Effector CD8-positive, alpha-beta T cell (primary cell): ENCODE measurements around the gene CCKAR.

ENCODE experiments used
- DNase-seq: peaks from one replicate; lab custom pipeline; 2025; lab: John Stamatoyannopoulos, UW

The CCKAR gene

GRCh38 chr4:26459054-26459755 is 31.1 kb downstream of the CCKAR start:
- DNase-seq = no peak

GRCh38 chr4:26458157-26458561 is 32.1 kb downstream of the CCKAR start:
- DNase-seq = no peak

GRCh38 chr4:26457412-26457811 is 32.9 kb downstream of the CCKAR start:
- no peak for DNase-seq

DNA sequence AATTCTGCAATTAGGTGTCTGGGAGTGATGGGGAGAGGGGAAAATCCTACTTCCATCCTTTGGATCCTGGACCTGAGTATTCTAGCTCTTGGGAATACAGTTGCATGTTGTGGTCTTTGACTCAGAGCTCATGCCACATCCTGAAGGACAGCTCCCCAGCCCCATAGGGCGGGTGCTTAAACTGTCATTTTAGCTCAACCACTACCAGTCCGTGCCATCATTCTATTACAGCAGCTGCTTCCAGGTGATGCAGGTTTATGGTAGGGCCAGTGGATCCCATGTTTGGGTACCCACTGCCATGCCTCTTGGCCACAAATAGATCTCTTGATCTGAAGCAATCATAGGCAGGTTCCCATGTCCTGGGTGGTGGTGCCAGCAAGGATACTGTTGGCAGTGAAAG is 34.7 kb downstream of the CCKAR start:
- DNase-seq = no peak

DNA sequence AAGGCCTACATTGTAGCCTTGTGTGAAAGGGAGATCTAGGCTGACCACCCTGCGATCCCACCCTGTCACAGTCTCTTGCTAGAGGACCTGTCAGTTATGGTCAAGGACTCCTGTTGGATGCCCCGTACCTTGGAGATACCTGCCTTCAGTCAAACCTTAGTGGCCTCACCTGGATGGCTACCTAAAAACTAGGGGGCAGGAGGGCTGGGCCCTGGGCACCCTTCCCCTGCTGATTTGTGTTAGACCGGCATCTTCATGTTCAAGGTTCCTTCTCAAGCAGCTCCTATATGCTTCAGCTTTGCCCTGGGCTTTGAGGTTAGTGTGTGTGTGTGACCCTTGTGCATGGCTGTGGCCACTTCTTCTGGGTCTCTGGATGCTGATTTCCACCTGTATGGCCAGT is 35.3 kb downstream of the CCKAR start:
- no peak for DNase-seq

DNA sequence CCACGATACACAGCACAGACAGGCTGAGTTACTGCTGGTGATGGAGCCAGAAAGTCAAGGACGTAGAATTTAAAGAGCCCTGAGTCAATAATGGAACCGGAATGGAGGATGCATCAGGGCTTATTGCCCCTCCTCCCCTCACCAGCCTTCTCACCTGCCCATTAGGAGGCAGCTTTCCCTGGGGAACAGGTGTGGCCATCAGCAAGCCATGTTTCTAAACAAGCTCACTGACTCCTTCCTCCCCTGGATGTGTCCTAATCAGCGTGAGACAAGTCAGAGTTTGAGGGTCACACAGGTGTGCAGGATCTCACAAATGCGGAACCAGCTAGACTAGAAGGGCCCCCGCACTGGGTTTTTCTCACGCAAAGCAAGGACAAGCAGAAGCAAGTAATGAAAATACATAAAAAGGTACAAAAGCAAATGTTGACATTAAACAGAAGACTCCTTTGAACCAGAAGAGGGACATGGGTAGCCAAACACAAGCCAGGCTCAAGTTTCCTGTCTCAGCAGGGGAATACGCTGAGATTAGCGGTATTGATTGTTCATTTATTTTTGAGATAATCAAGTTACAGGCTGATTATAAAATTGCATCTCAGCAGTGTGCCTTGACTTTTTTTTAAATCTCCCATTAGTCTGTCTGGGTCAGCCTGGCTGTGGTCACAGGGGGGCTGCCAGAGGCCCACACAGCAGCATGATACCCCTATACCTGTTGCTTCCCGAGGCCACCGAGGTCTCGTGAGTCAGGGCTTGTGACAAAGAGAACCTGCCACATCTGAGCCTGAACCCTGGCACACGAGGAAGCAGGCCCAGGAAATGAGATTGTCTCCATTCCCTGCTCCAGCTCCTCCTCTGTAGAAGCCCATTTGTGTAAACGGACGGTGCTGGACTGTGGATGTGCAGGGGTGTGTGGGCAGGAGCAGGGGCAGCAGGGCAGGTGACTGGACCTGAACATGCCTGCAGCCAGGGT is 37.4 kb downstream of the CCKAR start:
- DNase-seq = no peak

GRCh38 chr4:26451597-26451996 is 38.7 kb downstream of the CCKAR start:
- DNase-seq = no peak

GRCh38 chr4:26450418-26450817 is 39.9 kb downstream of the CCKAR start:
- DNase-seq = no peak

DNA sequence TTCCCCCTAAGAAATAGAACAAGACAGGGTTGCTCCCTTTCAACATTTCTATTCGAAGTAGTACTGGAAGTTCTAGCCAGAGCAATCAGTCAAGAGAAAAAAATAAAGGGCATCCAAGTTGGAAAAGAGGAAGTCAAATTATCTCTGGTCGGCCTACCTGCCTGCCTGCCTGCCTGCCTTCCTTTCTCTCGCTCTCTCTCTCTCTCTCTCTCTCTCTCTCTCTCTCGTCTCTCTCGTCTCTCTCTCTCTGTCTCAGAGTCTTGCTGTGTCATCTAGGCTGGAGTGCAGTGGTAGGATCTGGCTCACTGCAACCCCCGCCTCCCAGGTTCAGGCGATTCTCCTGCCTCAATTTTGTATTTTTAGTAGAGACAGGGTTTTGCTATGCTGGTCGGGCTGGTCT is 42.9 kb downstream of the CCKAR start:
- DNase-seq = no peak

DNA sequence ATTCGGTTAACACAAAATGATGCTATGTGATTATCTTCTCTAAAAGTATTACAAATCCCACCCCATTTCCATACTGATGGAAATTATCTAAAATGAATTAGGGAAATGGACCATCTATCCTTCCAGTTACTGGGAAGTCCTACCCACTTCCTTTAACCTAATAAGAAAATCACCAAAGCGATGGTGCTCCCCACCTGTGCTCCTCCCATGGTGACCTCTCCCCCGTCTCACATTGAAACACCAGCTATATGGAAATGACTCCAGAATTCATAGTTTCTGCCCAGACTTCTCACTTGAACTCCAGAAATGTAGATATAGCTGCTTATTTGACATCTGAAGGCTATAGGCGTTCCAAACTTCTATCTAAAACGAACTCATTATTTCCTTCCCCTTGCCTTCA is 48.5 kb downstream of the CCKAR start:
- no peak for DNase-seq

GRCh38 chr4:26441102-26441501 is 49.2 kb downstream of the CCKAR start:
- DNase-seq = no peak

GRCh38 chr4:26434030-26434639 is 56.1 kb downstream of the CCKAR start:
- no peak for DNase-seq

DNA sequence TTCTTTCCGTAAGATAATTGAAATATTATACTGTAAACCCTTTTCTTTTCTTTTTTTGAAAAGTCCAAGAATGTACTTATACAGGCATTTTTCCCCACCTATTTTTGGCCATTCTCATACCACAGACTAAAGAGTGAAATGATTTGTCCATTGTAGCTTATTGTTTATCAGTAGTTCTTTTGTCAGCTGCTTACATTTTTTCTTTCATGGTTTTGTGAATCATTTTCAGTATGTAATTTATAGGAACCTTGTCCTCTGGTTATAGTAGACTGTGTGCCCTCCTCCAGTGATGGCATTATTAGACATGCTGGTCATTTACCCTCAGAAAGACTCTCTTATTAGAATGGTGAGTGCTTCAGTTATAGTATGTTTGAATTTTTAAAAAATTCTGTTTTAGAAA is 56.7 kb downstream of the CCKAR start:
- no peak for DNase-seq

GRCh38 chr4:26432419-26432818 is 57.9 kb downstream of the CCKAR start:
- DNase-seq = no peak

DNA sequence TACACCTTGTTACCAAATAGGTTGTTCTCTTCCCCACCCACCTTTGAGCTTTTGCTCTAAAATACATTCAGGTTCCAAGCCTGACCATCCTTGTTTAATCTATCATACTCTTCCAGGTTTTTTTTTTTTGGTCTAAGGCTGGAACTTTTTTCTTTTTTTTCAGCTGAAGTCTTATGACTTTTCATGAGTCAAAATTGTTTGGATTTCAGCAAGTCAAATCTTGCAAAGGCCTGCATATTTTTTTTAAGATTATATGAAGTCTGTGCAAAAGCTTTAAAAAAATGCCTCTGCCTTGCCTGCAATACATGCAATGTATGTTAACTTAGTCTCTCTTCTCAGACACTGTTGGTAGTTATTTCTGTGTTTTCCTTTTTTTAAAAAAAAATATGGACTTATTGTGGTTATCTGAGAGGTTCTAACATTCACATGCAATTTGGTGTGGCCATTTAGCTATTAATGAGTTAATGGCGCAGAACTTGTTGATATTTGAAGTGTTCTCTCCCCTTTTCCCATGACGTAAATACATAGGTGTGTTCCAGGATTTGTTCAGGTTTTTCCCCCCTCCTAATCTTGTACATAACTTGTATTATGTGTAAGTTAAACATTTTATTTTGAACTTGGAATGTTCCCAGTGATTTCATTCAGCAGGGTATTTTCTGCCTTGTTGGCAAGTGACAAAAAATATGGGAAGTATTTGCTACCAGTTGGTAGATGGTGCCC is 58.7 kb downstream of the CCKAR start:
- no peak for DNase-seq
